NB4 (cell line): ENCODE measurements around the gene CXXC5.

Source experiments
- DNase-seq: peaks from one replicate; pipeline ENCODE4 v3.0.0; 2010; ENCODE audit warnings: low read depth
- H3K4me3 ChIP-seq: one replicate; pipeline ENCODE4 v1.5.1; 2011; ENCODE audit warnings: mild to moderate bottlenecking, low read depth, low read length, moderate library complexity
- MAX ChIP-seq: IDR thresholded peaks from 2 replicates; pipeline ENCODE4 v1.6.1; 2011; ENCODE audit warnings: low read depth, low read length
- MYC ChIP-seq: IDR thresholded peaks from 2 replicates; pipeline ENCODE4 v1.6.1; 2011; ENCODE audit warnings: low read depth, low read length
- POLR2A ChIP-seq: IDR thresholded peaks from 2 replicates; pipeline ENCODE4 v1.6.1; 2011; ENCODE audit warnings: mild to moderate bottlenecking; ENCODE audit not compliant: insufficient read length; ENCODE audit errors: extremely low read depth
- TF ChIP-seq, protein P1 (sequence below): IDR thresholded peaks from one replicate; pipeline ENCODE4 v1.5.1; 2012; ENCODE audit warnings: low read depth, low read length

CXXC5 gene

DNA sequence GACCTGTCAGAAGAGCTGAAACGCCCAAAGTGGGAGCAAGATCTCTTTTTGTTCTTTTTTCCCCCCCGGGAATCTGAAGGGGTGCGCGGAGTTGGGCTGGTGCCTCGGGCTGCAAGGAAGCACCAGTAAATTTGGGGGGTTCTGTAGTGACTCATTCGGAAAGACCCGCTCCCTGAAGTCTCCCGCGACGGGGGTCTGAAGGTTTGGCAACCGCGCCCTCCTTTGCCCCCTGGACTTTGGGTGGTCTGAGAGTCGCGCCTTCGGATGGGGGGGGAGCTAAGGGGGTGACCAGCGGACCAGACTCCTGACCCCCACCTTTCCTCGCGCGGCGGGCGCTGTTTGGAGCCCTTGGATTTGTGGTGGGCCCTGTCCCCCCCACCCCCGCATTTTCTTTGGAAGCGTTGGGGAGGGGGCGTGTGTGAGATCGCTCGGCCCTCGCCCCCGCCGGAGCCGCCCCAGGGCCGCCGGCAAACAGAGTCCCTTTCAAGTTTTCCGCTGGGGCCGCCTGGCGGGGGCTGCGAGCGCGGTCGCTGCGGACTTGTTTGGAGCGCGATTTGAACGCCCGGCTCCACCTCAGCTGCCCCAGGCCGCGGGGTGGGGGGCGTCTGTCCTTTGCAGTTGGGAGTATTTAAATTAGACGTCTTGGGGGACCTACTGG lies 2.0 kb downstream of the CXXC5 start:
- peak overlapping the region; percentile 79 for H3K4me3 ChIP-seq
- TF ChIP-seq MAX, result no peak
- no peak for TF ChIP-seq MYC
- TF ChIP-seq, protein P1, sequence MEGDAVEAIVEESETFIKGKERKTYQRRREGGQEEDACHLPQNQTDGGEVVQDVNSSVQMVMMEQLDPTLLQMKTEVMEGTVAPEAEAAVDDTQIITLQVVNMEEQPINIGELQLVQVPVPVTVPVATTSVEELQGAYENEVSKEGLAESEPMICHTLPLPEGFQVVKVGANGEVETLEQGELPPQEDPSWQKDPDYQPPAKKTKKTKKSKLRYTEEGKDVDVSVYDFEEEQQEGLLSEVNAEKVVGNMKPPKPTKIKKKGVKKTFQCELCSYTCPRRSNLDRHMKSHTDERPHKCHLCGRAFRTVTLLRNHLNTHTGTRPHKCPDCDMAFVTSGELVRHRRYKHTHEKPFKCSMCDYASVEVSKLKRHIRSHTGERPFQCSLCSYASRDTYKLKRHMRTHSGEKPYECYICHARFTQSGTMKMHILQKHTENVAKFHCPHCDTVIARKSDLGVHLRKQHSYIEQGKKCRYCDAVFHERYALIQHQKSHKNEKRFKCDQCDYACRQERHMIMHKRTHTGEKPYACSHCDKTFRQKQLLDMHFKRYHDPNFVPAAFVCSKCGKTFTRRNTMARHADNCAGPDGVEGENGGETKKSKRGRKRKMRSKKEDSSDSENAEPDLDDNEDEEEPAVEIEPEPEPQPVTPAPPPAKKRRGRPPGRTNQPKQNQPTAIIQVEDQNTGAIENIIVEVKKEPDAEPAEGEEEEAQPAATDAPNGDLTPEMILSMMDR, result peak; percentile 10
- TF ChIP-seq POLR2A, result no peak
- peak; percentile 64 for DNase-seq

DNA sequence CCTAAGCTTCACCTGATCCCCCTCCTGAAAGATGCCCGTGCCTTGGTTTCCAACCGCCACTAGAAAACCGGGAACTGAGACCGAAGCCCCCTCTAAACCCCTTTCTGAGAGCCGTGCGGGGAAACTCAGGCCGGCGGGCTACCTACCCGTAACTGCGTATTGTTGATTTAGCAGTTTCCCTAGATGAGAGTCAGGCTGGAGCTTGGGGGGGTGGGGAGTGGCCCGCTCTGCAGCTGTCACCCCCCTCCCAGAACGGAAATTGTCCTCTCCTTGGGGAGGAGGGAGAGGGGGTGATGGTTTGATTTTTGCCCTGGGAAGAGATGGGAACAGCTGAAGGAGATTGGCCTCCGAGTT lies 2.5 kb downstream of the CXXC5 start:
- TF ChIP-seq MYC (no peak), MAX (no peak), POLR2A (no peak)
- TF ChIP-seq, protein P1, result no peak
- peak overlapping the region; percentile 79 for H3K4me3 ChIP-seq
- DNase-seq, result no peak

GRCh38 chr5:139651043-139651834 lies 3.1 kb downstream of the CXXC5 start:
- TF ChIP-seq, protein P1, result no peak
- TF ChIP-seq MYC (no peak), POLR2A (no peak), MAX (no peak)
- no peak for DNase-seq
- peak overlapping the region; percentile 79 for H3K4me3 ChIP-seq

DNA sequence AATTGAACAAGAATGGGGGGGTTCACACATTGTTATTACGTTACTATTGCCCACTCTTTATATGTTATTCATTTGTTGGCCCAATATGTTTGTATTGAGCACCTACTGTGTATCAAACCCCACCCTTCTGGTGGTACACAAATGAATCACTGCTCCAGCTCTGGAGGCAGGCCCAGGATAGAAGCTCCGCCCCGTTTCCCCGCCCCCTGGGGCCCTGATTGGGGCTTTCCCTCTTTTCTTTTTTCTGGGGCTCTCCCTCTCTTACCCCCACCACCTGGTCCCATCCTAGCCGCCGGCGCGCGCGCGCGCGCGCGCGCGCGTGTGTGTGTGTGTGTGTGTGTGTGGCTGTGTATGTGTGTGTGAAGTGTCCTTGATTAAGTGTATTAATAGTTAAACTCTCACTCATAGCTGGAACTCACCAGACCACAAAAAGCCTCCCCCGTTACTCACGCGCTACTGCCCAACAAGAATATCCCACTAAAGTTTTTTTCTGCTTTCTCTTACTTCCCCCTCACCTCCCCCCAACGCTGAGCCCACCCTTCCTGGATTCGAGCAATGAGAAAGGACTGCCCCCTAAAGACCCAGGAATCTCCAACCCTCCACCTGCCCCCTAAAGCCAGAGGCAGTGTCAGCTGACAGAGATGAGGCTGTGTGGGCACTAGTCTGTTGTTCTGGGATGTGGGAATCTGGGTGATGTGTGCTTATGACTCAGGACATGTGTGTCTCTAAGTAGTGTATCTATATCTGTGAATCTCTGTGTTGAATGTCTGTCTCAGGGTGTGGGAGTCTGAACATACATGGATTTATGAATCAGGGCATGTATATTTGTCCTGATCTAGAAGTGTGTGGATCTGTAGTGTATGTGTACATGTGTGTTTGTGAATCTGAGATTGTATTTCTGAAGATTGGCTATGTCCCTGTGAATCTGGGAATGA lies 4.0 kb downstream of the CXXC5 start:
- peak; percentile 43 for DNase-seq
- H3K4me3 ChIP-seq, result peak overlapping the region; percentile 43
- TF ChIP-seq MAX, result no peak
- TF ChIP-seq, protein P1, result no peak
- no peak for TF ChIP-seq POLR2A
- TF ChIP-seq MYC, result no peak

GRCh38 chr5:139652788-139653241 lies 4.7 kb downstream of the CXXC5 start:
- TF ChIP-seq POLR2A (no peak), MYC (no peak), MAX (no peak)
- TF ChIP-seq, protein P1, result no peak
- peak overlapping the region; percentile 43 for H3K4me3 ChIP-seq
- no peak for DNase-seq
